Effector memory CD4-positive, alpha-beta T cell (primary cell): ENCODE results near the gene ANKRD13B.
"Not testable (repeated sequence)": the region's sequence is repeated elsewhere in the genome, so short reads cannot be mapped to it uniquely, and the experiment has no call there.

Experiments used
- DNase-seq, 3 donors: peaks; one replicate each; pipeline ENCODE4 v3.0.0-alpha.2; 2020
- H3K27ac ChIP-seq: 2 replicates; pipeline ENCODE4 v1.7.0; 2013; ENCODE audit warnings: mild to moderate bottlenecking, low read length, moderate library complexity; ENCODE audit not compliant: insufficient read depth, poor library complexity, severe bottlenecking
- H3K27me3 ChIP-seq: replicated peaks from 2 replicates; pipeline ENCODE4 v1.7.0; 2013; ENCODE audit warnings: mild to moderate bottlenecking, low read length; ENCODE audit not compliant: insufficient read depth, control insufficient read depth, poor library complexity, severe bottlenecking
- H3K36me3 ChIP-seq: 2 replicates; pipeline ENCODE4 v1.7.0; 2013; ENCODE audit warnings: mild to moderate bottlenecking, low read length, moderate library complexity; ENCODE audit not compliant: control insufficient read depth, insufficient read depth
- H3K4me1 ChIP-seq: 2 replicates; pipeline ENCODE4 v1.7.0; 2013; ENCODE audit warnings: low read length, mild to moderate bottlenecking; ENCODE audit not compliant: control insufficient read depth, insufficient read depth, poor library complexity, severe bottlenecking
- H3K4me3 ChIP-seq: 2 replicates; pipeline ENCODE4 v1.7.0; 2013; ENCODE audit warnings: low read length, low read depth, mild to moderate bottlenecking; ENCODE audit not compliant: insufficient read depth, poor library complexity, severe bottlenecking
- H3K9me3 ChIP-seq: 2 replicates; pipeline ENCODE4 v1.7.0; 2013; ENCODE audit warnings: mild to moderate bottlenecking, low read length, moderate library complexity; ENCODE audit not compliant: control insufficient read depth

Gene ANKRD13B

DNA sequence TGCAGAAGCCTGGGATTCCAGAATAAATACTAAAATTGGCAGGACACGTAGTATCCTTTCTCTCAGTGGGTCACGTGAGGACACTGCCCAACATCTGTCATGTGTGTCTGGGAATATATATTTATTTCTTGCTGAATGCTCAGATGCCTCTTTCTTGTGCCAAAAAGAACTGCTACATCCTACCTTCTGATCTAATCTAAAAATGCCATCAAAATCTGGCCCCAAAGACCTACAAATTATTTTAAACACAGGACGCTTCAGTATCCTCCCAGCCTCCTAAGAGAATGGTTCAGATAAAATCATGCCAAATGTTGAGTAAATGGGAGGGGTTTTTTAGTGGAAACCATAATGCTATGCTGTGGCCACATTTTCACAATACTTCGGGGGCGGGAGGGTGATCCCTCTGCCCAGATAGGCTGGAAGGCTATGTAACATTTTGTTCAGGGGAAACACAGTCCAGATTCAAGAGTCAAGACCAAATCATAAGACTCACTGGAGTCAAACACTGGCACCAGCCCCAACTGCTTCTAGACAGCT is 52.7 kb downstream of the ANKRD13B start:
- DNase-seq = no peak
- H3K27me3 ChIP-seq = no peaks in the 10 kb centered on the region
- peaks cover 55% of the 10 kb centered on the region for H3K36me3 ChIP-seq
- no peak overlapping the region for H3K27ac ChIP-seq
- no peaks in the 10 kb centered on the region for H3K4me1 ChIP-seq
- H3K4me3 ChIP-seq = no peak overlapping the region
- no peaks in the 10 kb centered on the region for H3K9me3 ChIP-seq

DNA sequence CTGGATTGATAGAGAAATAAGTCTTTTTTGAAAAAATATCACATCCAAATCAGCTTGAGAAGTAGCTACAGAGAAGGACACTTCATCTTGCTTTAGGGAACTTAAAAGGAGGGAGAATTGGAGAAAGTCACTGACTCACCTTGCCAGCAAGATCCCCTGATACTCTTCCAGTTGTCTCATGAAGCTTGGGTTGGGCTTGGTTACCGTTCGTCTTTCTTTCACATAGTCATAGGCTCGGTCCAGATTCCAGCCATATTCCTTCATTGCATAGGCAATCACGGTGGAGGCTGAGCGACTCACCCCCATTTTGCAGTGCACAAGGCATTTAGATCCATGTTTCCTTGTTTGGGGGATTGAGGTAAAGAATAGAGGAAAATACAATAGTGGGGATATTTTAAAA is 55.1 kb downstream of the ANKRD13B start:
- DNase-seq = no peak
- Histone ChIP-seq H3K36me3 (peaks cover 58% of the 10 kb centered on the region), H3K9me3 (no peaks in the 10 kb centered on the region), H3K27ac (no peak overlapping the region), H3K27me3 (no peaks in the 10 kb centered on the region), H3K4me3 (no peak overlapping the region), H3K4me1 (no peaks in the 10 kb centered on the region)

DNA sequence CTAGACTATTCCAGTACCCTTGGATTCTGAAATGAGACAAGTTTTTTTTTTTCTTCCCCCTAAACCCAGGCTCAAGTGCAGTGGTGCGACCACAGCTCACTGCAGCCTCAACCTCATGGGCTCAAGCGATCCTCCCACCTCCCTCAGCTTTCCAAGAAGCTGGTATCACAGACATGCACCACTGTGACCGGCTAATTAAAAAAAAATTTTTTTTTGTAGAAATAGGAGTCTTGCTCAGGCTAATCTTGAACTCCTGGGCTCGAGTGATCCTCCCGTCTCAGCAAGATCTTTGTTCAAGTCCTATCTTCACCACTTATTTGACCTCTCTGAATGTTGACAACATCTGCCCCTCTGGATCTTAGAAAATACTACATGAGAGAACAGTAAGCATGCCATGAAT is 56.4 kb downstream of the ANKRD13B start:
- Histone ChIP-seq H3K9me3 (no peaks in the 10 kb centered on the region), H3K36me3 (peaks cover 51% of the 10 kb centered on the region), H3K4me3 (no peak overlapping the region), H3K4me1 (no peaks in the 10 kb centered on the region), H3K27me3 (no peaks in the 10 kb centered on the region), H3K27ac (no peak overlapping the region)
- DNase-seq = no peak

DNA sequence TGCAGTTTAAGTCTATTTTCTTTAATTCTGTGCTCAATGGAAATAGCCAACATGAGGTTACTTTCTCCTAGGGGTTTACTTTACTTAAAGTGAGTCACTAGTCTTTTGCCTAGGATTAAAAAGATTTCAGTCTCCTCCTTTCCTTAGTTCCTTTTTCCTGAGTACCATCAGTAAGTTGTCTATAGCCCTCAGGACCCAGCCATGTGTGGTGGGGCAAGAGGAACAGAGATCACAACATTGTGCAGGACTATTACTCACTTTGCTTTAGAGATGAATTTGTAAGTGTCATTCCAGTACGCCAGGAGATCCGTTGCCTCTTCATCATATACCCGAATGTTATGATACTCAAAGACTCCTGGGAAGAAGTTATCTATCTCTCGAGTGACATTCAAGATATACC is 57.5 kb downstream of the ANKRD13B start:
- Histone ChIP-seq H3K4me1 (no peaks in the 10 kb centered on the region), H3K27ac (no peak overlapping the region), H3K36me3 (peaks cover 47% of the 10 kb centered on the region), H3K27me3 (no peaks in the 10 kb centered on the region), H3K4me3 (no peak overlapping the region), H3K9me3 (no peaks in the 10 kb centered on the region)
- DNase-seq = no peak

DNA sequence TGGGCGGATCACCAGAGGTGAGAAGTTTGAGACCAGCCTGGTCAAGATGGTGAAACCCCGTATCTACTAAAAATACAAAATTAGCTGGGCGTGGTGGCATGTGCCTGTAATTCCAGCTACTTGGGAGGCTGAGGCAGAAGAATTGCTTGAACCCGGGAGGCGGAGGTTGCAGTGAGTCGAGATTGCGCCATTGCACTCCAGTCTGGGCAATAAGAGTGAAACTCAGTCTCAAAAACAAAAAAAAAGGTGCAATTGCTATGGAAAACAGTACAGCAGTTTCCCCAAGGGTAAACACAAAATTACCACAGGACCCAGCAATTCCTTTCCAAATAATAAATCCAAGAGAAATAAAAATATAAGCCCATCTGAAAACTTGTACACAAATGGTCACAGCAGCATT is 59.0 kb downstream of the ANKRD13B start:
- peaks cover 46% of the 10 kb centered on the region for H3K36me3 ChIP-seq
- H3K4me3 ChIP-seq, H3K27me3 ChIP-seq, DNase-seq, H3K27ac ChIP-seq, H3K9me3 ChIP-seq, H3K4me1 ChIP-seq: not testable (repeated sequence)

DNA sequence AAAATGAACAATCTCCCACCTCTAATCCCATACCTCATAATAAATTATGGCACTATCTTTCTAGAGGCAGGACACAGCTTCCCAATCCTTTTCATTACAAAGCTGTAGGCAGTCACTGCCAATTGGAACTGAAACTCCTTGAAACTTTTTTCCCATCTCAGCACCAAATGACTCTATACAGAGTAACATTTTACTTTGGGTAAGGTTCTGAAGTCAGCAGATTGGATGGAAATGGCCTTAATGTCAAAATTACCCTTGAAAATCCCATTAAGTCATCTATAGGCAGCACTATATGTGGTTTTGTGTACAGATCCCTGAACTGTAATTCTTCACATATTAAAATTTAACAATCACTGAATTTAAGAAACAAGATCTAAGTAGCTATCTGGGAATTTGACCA is 60.0 kb downstream of the ANKRD13B start:
- Histone ChIP-seq H3K27me3 (no peaks in the 10 kb centered on the region), H3K27ac (no peak overlapping the region), H3K36me3 (peaks cover 44% of the 10 kb centered on the region), H3K4me3 (no peak overlapping the region), H3K4me1 (no peaks in the 10 kb centered on the region), H3K9me3 (no peaks in the 10 kb centered on the region)
- no peak for DNase-seq

DNA sequence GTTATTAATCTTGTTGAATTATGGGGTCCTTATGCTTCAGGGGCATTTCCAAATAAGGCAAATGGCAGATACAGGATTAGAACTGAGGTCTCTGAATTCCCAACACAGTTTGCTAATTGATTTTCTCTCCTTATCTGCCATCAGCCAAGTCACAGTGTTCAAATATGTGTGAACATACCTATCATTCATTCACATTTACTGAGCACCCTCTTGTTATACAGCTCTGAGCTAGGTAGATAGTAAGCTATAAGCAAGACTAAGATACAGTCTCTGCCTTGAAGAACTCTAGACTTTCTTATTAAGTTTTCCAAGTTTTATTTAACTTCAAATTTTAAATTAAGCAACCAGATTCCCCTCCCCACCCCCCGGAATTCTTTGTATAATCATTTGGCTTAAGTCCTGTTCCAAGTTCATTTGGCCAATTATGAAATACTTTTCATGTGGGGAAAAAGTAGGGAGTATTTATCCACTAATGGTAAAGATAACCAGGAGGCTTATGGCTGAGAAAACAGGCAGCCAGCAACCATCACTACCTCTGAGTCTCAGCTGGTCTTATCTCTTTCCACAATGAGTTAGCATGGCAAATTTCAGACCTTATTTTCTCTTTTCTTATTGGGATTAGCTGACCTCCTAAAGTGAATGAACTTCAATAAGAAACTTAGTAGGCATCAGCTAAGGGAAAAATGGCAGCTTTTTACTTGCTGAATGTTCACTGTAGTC is 61.2 kb downstream of the ANKRD13B start:
- no peak for DNase-seq
- no peak overlapping the region for H3K27ac ChIP-seq

DNA sequence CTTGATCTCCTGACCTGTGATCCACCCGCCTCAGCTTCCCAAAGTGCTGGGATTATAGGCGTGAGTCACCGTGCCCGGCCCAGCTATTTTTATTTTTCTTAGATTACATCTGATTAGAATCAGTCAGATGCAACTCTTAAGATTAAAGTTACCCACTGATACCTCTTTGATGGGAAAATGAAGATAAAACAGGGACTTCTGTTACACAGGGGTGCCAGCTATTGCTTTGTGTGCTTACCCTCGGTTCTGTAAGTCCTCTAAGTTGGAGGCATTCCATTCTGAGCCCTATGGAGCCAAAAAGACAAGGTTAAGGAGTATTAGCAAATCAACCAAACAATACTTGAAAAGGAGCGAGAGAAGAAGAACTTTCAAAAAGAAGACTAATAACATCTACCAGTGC is 62.4 kb downstream of the ANKRD13B start:
- Histone ChIP-seq H3K36me3 (peaks cover 24% of the 10 kb centered on the region), H3K27ac (no peak overlapping the region), H3K4me1 (no peaks in the 10 kb centered on the region), H3K9me3 (no peaks in the 10 kb centered on the region), H3K4me3 (no peak overlapping the region), H3K27me3 (no peaks in the 10 kb centered on the region)
- no peak for DNase-seq

More for the DNA sequence above, 61.2 kb downstream of the ANKRD13B start:
- Histone ChIP-seq H3K4me3 (no peak overlapping the region), H3K9me3 (no peaks in the 10 kb centered on the region), H3K4me1 (no peaks in the 10 kb centered on the region), H3K27me3 (no peaks in the 10 kb centered on the region), H3K36me3 (peaks cover 36% of the 10 kb centered on the region)

DNA sequence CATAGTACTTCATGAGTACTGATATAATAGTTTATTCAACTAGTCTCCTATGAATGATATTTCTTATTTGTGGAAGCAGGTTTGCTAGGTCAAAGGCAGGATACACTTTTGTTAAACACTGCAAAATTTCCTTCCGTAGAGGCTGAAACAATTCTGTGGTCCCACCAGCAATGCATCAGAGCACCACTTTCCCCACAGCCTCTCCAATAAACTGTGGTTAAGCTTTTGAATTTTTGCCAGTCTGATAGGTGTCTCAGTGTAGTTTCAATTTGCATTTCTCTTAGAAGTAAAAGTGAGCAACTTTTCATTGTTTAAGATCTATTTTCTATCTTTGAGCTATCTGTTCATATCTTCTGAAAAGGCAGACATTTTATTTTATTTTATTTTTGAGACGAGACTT is 66.2 kb downstream of the ANKRD13B start:
- no peaks in the 10 kb centered on the region for H3K9me3 ChIP-seq
- DNase-seq = no peak
- H3K36me3 ChIP-seq = peaks cover 22% of the 10 kb centered on the region
- no peaks in the 10 kb centered on the region for H3K27me3 ChIP-seq
- H3K4me1 ChIP-seq = no peaks in the 10 kb centered on the region
- H3K27ac ChIP-seq = no peak overlapping the region
- no peak overlapping the region for H3K4me3 ChIP-seq

DNA sequence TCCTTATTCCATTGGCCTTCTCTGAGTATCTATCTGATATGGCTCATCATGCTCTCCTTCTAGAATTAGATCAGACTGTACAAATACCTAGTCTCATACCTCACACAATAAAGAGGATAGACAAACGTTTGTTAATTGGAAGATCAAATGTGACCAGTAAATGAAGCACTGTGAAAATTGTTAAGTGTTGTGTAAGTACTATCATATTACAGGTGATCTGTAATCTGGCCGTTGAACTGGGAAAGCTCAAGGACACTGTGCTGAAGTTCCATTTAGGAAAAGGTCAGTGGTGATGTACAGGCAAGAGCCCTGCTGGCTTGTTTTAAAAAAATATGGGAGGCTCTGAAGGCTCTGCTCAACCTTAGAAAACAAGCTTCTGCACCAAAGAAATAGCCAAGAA is 68.3 kb downstream of the ANKRD13B start:
- Histone ChIP-seq H3K4me1 (no peaks in the 10 kb centered on the region), H3K36me3 (peaks cover 33% of the 10 kb centered on the region), H3K4me3 (no peak overlapping the region), H3K9me3 (no peaks in the 10 kb centered on the region), H3K27me3 (no peaks in the 10 kb centered on the region), H3K27ac (no peak overlapping the region)
- DNase-seq = no peak
